Dermis lymphatic vessel endothelial cell (primary cell): ENCODE results near the gene PPP5C. TPM values are rescaled to one million over a fixed set of nuclear protein-coding genes. Genes with fewer than 3 reads are reported as not detected.

ENCODE experiments used
- total RNA-seq: library from RNA; depleted of rRNA; stranded (reverse); fragments of >200 nt; gene quantifications from 2 replicates; pipeline ENCODE4 v1.2.1, GENCODE V29; 2014

The PPP5C gene, protein sequence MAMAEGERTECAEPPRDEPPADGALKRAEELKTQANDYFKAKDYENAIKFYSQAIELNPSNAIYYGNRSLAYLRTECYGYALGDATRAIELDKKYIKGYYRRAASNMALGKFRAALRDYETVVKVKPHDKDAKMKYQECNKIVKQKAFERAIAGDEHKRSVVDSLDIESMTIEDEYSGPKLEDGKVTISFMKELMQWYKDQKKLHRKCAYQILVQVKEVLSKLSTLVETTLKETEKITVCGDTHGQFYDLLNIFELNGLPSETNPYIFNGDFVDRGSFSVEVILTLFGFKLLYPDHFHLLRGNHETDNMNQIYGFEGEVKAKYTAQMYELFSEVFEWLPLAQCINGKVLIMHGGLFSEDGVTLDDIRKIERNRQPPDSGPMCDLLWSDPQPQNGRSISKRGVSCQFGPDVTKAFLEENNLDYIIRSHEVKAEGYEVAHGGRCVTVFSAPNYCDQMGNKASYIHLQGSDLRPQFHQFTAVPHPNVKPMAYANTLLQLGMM
- 69.5 and 78.3 TPM in 2 replicates for total RNA-seq

GRCh38 chr19:46346821-46347571 is at the start of gene PPP5C:
TSS of gene PPP5C (plus strand) at chr19:46347087. CDS start at chr19:46347097, 10 bp downstream.

DNA sequence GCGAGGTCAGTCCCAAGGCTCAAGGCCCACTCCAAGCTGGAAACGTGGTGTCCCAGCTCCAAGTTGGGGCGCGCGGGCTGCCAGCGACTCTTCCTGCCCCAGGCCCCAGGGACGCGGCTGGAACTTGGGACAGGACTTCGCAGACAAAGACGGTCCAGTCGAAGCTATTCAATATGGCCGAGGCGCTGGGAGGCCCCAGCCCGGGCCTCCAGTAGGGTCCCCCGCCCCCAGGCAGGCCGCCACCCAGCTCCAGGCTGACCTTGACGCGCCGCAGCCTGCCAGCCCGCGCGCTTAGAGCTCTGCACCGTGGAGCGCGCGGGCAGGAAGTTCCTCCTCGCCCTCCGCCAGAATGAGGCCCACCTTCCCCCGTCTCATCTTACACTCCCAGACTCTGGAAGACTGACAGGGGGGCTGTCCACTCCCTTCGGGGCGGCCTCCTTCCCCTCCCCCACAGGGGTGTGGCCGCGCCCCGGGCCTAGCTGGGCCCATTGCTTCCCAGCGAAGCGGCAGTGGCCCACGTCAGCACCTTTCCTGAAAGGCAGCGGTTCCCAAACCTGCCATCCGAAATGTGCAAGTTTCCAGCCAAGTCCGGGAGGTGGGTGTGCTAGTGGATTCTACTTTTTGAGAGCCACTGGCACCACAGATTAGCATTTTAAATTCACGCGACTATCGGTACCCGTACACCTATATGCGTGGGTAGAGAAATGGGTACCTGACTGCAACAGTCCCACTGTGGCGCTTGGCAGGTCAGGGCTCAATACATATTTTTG is 66.6 kb downstream of the PPP5C start, which contains the start of gene CCDC8:
Gene CCDC8, minus strand, starts transcription at position 303 of the 770 bp plus-strand sequence. CDS start 754 bp downstream, outside the sequence.

DNA sequence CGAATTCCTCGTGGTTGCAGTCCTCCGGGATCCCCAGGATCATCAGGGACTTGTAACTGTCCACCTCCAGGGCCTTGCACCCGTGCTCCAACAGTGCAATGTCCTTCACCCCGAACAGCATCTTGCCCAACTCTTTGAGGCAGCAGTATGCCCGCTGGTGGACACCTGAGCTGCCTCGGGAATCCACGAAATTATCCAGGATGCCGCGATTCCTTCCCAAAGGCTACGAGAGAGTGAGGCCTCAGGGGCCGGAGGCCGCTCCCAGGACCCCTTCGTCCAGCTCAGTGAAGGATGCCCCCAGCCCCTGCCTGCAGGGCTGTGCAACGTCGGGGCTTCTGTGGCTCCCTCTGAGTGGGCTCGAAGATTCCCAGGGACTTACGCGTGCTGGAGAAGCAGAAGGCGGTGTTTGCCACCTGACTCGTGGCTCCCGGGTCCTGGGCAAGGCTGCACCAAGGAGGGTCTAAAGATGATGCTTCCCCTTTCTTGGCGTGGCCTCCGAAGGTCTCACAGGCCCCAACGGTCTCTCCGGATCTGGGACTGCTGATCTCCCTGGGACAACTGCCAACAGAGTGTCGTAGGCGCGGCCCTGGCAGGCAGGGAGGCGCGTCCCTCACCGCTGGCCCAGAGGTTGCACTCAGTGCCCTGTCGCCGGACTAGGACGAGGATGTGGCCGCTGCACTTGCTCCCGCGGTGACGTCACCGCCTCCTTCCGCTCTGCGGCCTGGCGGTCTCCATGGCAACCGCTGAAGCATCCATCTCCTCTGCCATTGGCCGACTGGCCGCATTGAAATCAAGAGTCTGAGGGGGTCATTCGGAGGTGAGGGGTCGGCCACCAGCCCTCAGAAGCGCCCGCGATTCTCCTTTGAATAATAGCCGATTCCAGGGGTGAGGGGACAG is 81.6 kb downstream of the PPP5C start, which contains the start of gene PNMA8C:
Gene PNMA8C, minus strand, starts transcription at position 698 of the 897 bp plus-strand sequence. Its CDS starts 577 bp downstream, at position 121.

Other genes with a start within 250 kb of the PPP5C start
- gene IGFL3, start 222.4 kb upstream of the PPP5C start, total RNA-seq: not detected in 2 replicates
- gene IGFL2, start 198.8 kb upstream of the PPP5C start, total RNA-seq: not detected in 2 replicates
- not detected in 2 replicates for gene IGFL1, start 117.3 kb upstream of the PPP5C start, total RNA-seq
- gene HIF3A, start 50.0 kb upstream of the PPP5C start, total RNA-seq: 5.6 and 10.7 TPM in 2 replicates
- gene CCDC8, start 66.5 kb downstream of the PPP5C start, total RNA-seq: 0.17 and 0.22 TPM in 2 replicates
- not detected in 2 replicates for gene PNMA8C, start 81.8 kb downstream of the PPP5C start, total RNA-seq
- gene PNMA8A, start 124.5 kb downstream of the PPP5C start, total RNA-seq: 0.52 TPM in 1 of 2 replicates, not detected in the other
- gene PNMA8B, start 148.8 kb downstream of the PPP5C start, total RNA-seq: under 0.01 TPM in 2 replicates